ENCODE measurements around the gene SCUBE3. TPM values are rescaled to one million over a fixed set of nuclear protein-coding genes. Genes with fewer than 3 reads are reported as not detected.

SCUBE3 gene
- polyA plus RNA-seq, 1 donor from 2014 or later = 7.3 TPM

GRCh38 chr6:35273822-35274559 is 60.2 kb downstream of the SCUBE3 start:
- Histone ChIP-seq H3K4me3 (ENCODE audit: low read length) (no peak overlapping the region), H3K9me2 (ENCODE audit: insufficient read depth, low read length) (no peaks in the 10 kb centered on the region), H4K20me1 (ENCODE audit: insufficient read depth) (no peaks in the 10 kb centered on the region), H3K36me3 (ENCODE audit: insufficient read depth, low read length) (no peaks in the 10 kb centered on the region), H3K79me2 (replicated peaks; ENCODE audit: insufficient read depth, low read length) (no peaks in the 10 kb centered on the region), H3K27ac (ENCODE audit: low read length) (no peak overlapping the region), H3K4me2 (ENCODE audit: low read length) (no peak overlapping the region), H3K9me3 (ENCODE audit: low read length) (no peaks in the 10 kb centered on the region), H3F3A (ENCODE audit: insufficient read depth, low read length, poor library complexity, severe bottlenecking) (no peaks in the 10 kb centered on the region), H3K27me3 (ENCODE audit: insufficient read depth, low read depth, low read length) (no peaks in the 10 kb centered on the region), H3K9ac (ENCODE audit: low read length) (no peak overlapping the region), H2AFZ (ENCODE audit: low read depth, low read length) (no peak overlapping the region)
- no peak for TF ChIP-seq EP300 (conservative IDR thresholded peaks at IDR 0.05; ENCODE audit: poor library complexity, severe bottlenecking)
- no peak for TF ChIP-seq MXI1 (conservative IDR thresholded peaks at IDR 0.05; ENCODE audit: poor library complexity, severe bottlenecking)
- TF ChIP-seq RAD21 (conservative IDR thresholded peaks at IDR 0.05) = no peak
- TF ChIP-seq, protein P1, sequence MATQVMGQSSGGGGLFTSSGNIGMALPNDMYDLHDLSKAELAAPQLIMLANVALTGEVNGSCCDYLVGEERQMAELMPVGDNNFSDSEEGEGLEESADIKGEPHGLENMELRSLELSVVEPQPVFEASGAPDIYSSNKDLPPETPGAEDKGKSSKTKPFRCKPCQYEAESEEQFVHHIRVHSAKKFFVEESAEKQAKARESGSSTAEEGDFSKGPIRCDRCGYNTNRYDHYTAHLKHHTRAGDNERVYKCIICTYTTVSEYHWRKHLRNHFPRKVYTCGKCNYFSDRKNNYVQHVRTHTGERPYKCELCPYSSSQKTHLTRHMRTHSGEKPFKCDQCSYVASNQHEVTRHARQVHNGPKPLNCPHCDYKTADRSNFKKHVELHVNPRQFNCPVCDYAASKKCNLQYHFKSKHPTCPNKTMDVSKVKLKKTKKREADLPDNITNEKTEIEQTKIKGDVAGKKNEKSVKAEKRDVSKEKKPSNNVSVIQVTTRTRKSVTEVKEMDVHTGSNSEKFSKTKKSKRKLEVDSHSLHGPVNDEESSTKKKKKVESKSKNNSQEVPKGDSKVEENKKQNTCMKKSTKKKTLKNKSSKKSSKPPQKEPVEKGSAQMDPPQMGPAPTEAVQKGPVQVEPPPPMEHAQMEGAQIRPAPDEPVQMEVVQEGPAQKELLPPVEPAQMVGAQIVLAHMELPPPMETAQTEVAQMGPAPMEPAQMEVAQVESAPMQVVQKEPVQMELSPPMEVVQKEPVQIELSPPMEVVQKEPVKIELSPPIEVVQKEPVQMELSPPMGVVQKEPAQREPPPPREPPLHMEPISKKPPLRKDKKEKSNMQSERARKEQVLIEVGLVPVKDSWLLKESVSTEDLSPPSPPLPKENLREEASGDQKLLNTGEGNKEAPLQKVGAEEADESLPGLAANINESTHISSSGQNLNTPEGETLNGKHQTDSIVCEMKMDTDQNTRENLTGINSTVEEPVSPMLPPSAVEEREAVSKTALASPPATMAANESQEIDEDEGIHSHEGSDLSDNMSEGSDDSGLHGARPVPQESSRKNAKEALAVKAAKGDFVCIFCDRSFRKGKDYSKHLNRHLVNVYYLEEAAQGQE (IDR thresholded peaks at IDR 0.05; ENCODE audit: borderline replicate concordance) = no peak
- TF ChIP-seq TAF1 (IDR thresholded peaks at IDR 0.05; ENCODE audit: low read depth) = no peak
- no peak for TF ChIP-seq POLR2AphosphoS5 (IDR thresholded peaks at IDR 0.05)
- TF ChIP-seq, protein P2, sequence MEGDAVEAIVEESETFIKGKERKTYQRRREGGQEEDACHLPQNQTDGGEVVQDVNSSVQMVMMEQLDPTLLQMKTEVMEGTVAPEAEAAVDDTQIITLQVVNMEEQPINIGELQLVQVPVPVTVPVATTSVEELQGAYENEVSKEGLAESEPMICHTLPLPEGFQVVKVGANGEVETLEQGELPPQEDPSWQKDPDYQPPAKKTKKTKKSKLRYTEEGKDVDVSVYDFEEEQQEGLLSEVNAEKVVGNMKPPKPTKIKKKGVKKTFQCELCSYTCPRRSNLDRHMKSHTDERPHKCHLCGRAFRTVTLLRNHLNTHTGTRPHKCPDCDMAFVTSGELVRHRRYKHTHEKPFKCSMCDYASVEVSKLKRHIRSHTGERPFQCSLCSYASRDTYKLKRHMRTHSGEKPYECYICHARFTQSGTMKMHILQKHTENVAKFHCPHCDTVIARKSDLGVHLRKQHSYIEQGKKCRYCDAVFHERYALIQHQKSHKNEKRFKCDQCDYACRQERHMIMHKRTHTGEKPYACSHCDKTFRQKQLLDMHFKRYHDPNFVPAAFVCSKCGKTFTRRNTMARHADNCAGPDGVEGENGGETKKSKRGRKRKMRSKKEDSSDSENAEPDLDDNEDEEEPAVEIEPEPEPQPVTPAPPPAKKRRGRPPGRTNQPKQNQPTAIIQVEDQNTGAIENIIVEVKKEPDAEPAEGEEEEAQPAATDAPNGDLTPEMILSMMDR (IDR thresholded peaks at IDR 0.05; ENCODE audit: poor library complexity, severe bottlenecking) = no peak
- TF ChIP-seq EZH2 (IDR thresholded peaks at IDR 0.05; ENCODE audit: borderline replicate concordance, insufficient read depth, low read length, poor library complexity, severe bottlenecking) = no peak
- no peak for TF ChIP-seq SMC3 (conservative IDR thresholded peaks at IDR 0.05; ENCODE audit: poor library complexity)

GRCh38 chr6:35275744-35276260 is 62.0 kb downstream of the SCUBE3 start:
- Histone ChIP-seq H3K79me2 (replicated peaks; ENCODE audit: insufficient read depth, low read length) (no peaks in the 10 kb centered on the region), H3K27ac (ENCODE audit: low read length) (no peak overlapping the region), H4K20me1 (ENCODE audit: insufficient read depth) (no peaks in the 10 kb centered on the region), H3F3A (ENCODE audit: insufficient read depth, low read length, poor library complexity, severe bottlenecking) (no peaks in the 10 kb centered on the region), H3K4me2 (ENCODE audit: low read length) (no peak overlapping the region), H2AFZ (ENCODE audit: low read depth, low read length) (no peak overlapping the region), H3K36me3 (ENCODE audit: insufficient read depth, low read length) (no peaks in the 10 kb centered on the region), H3K4me3 (ENCODE audit: low read length) (no peak overlapping the region), H3K9me2 (ENCODE audit: insufficient read depth, low read length) (no peaks in the 10 kb centered on the region), H3K9me3 (ENCODE audit: low read length) (no peaks in the 10 kb centered on the region), H3K9ac (ENCODE audit: low read length) (no peak overlapping the region), H3K27me3 (ENCODE audit: insufficient read depth, low read depth, low read length) (no peaks in the 10 kb centered on the region)
- TF ChIP-seq SMC3 (conservative IDR thresholded peaks at IDR 0.05; ENCODE audit: poor library complexity) (no peak), EP300 (conservative IDR thresholded peaks at IDR 0.05; ENCODE audit: poor library complexity, severe bottlenecking) (no peak), TAF1 (IDR thresholded peaks at IDR 0.05; ENCODE audit: low read depth) (no peak), POLR2AphosphoS5 (IDR thresholded peaks at IDR 0.05) (no peak), EZH2 (IDR thresholded peaks at IDR 0.05; ENCODE audit: borderline replicate concordance, insufficient read depth, low read length, poor library complexity, severe bottlenecking) (no peak), MXI1 (conservative IDR thresholded peaks at IDR 0.05; ENCODE audit: poor library complexity, severe bottlenecking) (no peak), RAD21 (conservative IDR thresholded peaks at IDR 0.05) (no peak)
- TF ChIP-seq, protein P2 (IDR thresholded peaks at IDR 0.05; ENCODE audit: poor library complexity, severe bottlenecking) = no peak
- TF ChIP-seq, protein P1 (IDR thresholded peaks at IDR 0.05; ENCODE audit: borderline replicate concordance) = no peak
